CD4-positive, alpha-beta T cell treated with Interleukin-1 beta for 1 hour (primary cell): ENCODE measurements around the gene RAB6D.
"Not testable (repeated sequence)": the region's sequence is repeated elsewhere in the genome, so short reads cannot be mapped to it uniquely, and the experiment has no call there.

ENCODE experiments used
- DNase-seq, 2 donors: peaks; one replicate each; pipeline ENCODE4 v3.0.0-alpha.2; 2020 to 2022

Gene RAB6D

DNA sequence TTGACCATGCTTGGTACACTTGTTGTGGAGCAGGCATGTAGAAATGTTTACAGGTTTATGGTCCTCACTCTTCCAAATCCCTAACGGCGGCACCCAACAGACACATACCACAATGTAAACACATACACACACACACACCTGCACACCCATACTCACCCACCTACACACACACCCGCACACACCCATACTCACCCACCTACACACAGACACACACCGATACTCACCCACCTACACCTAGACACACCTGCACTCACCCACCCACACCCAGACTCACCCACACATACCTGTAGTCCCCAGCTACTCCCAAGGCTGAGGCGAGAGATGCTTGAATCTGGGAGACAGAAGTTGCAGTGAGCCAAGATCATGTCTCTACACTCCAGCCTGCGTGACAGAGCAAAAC lies 1.5 kb upstream of the RAB6D start:
- no peak for DNase-seq

DNA sequence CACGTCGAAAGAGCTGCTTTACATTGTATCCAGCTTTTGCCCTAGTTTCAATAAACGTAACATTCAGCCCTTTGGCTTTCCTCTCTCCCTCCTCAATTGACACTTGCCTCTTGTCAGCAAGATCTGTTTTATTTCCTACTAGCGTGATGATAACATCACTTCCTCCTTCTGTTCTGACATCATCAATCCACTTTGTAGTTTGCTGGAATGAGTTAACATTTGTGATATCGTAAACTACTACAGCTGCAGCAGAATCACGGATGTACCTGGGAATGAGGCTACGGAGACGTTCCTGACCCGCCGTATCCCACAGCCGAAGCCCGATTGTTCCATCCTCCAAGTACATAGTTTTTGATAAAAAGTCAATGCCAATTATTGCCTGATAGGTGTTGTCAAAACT lies 755 bp downstream of the RAB6D start:
- DNase-seq: not testable (repeated sequence)

DNA sequence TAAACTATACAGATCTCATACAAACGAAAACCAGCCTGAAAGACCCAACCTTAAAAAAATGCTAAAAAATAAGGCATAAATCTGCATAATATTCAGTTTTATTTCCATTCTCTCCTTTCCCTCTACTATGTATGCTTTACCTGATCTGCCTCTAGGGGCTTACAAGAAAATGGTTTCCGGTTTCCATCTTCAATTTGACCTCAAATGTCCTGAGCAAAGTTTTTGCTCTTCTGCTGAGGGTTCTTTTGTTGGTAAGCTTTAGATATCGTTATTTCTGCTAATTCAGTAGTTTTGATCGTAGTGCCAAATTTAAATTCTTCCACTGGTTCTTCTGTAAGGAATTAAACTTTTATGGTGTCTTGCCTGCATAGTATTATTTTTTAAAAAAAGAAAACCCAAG lies 2.2 kb downstream of the RAB6D start:
- not testable (repeated sequence) for DNase-seq

- not testable (repeated sequence) for DNase-seq
These were observed 10.7 kb downstream of the RAB6D start for GRCh38 chr2:131353167-131353697.

DNA sequence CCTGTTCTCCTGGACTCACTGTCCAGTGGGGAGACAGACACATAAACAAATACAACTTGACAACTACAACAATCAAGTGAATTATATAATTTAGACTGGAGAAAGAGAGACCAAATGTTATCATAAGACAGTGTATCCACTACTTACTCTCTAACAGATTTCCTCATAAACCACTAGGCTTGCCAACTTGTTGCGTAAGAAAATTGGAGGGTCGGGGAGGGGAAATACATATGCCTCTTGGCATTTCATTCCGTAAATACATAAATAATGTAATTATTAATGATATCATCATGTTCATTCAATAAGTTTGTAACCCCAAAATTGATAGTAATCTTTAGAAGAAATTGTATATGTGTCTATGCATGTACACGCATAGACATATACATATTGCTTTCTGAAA lies 14.9 kb downstream of the RAB6D start:
- no peak for DNase-seq

DNA sequence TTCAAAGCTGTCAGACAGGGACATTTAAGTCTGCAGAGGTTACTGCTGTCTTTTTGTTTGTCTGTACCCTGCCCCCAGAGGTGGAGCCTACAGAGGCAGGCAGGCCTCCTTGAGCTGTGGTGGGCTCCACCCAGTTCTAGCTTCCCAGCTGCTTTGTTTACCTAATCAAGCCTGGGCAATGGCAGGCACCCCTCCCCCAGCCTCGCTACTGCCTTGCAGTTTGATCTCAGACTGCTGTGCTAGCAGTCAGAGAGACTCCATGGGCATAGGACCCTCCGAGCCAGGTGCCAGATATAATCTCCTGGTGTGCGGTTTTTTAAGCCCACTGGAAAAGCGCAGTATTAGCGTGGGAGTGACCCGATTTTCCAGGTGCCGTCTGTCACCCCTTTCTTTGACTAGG lies 16.9 kb downstream of the RAB6D start:
- not testable (repeated sequence) for DNase-seq

DNA sequence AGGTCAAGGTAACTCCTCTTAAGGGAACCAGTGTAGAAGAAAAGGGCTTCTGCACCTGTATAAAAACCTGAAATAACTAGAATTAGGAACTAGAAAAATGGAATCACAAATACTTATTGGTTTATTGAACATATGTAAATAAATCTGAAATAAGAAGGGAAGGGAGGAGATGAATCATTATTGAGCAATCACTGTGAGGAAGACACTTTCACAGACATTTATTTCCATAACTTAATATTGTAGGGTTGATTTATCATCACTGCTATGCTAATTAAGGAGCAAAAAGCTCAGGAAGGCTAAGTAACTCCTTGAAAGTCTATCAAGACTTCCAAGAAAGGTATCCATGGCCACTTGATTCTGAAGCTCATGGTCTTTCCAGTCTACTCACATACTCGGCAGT lies 24.7 kb downstream of the RAB6D start:
- DNase-seq: not testable (repeated sequence)

GRCh38 chr2:131335319-131335718 lies 28.6 kb downstream of the RAB6D start:
- peak in 1 of 2 donors; percentile 14 for DNase-seq

DNA sequence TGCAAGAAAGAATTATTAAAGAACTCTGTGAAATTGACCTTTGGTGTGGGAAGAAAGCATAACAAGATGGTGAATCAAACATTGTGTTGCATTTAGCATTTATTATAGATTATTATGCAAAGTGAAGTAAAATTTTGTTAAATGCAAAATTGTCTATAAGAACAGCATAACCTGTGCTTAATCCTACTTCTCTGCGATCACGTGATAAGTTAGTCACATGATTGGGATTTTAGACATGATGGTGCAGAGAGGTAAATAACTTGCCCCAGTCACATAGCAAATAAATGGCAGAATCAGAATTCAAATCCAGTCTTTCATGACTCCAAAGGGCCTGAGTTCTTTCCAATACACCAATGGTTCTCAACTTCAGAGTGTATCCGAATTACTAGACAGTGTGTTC lies 31.3 kb downstream of the RAB6D start:
- not testable (repeated sequence) for DNase-seq

DNA sequence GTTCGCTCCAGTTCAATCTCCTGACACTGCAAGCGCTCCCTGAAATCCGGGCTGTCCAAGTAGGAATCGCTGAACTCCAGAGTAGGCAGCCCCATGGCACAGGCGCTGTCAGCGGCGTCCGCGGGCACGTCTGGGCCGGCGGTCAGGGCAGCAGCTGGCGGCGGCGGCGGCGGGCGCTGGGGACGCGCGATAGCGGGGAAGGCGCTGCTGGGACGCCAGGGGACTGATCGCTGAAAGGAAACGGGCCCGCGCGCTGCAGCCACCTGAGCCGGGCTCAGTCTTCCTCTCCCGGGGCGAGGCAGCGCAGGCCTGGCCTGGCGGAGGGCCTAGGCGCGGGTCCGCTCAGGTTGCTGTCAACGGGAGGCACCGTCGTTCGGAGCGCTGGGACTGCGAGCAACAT lies 33.0 kb downstream of the RAB6D start:
- not testable (repeated sequence) for DNase-seq

DNA sequence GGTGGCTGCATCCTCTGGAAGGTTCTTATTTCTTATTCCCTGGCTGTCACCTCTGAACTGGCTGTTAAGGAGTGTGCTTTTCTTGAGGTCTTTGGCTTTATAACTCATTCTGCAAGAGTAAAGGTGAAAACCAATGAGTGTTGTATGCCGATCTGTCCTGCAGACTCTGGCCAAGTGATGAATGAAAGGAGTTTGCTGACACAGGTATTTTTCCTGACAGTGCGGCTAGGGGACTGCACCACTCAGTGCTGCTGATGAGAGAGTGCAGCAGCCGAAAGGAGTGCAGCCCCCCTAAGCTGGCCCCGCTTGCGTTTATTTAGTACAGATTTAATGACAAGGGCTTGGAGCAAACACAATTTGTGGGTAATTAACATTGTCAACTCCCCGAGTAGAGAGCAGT lies 41.8 kb downstream of the RAB6D start:
- no peak for DNase-seq

DNA sequence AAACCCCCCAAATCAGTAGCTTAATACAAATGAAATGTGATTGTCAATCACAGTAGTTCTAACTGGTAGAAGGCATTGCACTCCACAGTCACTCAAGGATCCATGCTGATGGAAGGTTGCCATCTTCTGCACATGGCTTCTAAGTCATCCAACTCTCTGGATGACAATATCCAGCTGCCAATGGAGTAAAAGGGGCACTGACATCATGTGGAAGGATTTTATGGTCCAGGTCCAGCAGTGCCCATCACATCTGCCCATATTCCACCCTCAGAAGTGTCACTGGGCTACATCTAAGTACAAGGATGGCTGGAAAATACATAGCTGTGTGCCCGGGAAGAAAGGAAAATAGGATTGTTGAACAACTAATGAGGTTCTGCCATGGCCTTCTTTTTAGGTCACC lies 42.6 kb downstream of the RAB6D start:
- not testable (repeated sequence) for DNase-seq

- not testable (repeated sequence) for DNase-seq
These were observed 53.0 kb downstream of the RAB6D start for GRCh38 chr2:131311001-131311400.
